Omental fat pad (tissue), 4 donors: ENCODE measurements around the gene TRAT1. TPM values are rescaled to one million over a fixed set of nuclear protein-coding genes. Genes with fewer than 3 reads are reported as not detected.

Experiments
- ATAC-seq: fragments of 150-250 bp; one replicate; pipeline ENCODE4 v1.9.1; 2016; ENCODE audit warnings: mild to moderate bottlenecking, moderate library complexity; ENCODE audit not compliant: low FRiP score
- DNase-seq: peaks from one replicate; pipeline ENCODE4 v3.0.0-alpha.2; 2019; ENCODE audit warnings: low spot score
- total RNA-seq, 4 donors: library from RNA; depleted of rRNA; stranded (reverse); fragments of >200 nt; gene quantifications; one replicate each; pipeline ENCODE4 v1.1.0, GENCODE V29; 2016
- TF ChIP-seq, protein P1 (sequence below), 3 donors: fragments of 450-650 bp; IDR thresholded peaks; one replicate each; pipeline ENCODE4 v1.5.1; 2016 to 2017; ENCODE audit warnings: antibody characterized with exemption in 3 of 3, mild to moderate bottlenecking in 3 of 3, moderate library complexity in 2 of 3

The TRAT1 gene, protein sequence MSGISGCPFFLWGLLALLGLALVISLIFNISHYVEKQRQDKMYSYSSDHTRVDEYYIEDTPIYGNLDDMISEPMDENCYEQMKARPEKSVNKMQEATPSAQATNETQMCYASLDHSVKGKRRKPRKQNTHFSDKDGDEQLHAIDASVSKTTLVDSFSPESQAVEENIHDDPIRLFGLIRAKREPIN
- 1 to 10 TPM in 2 of 4 donors, under 1 TPM in 2; 0.84 to 2.7 (median 1.2) TPM for total RNA-seq

DNA sequence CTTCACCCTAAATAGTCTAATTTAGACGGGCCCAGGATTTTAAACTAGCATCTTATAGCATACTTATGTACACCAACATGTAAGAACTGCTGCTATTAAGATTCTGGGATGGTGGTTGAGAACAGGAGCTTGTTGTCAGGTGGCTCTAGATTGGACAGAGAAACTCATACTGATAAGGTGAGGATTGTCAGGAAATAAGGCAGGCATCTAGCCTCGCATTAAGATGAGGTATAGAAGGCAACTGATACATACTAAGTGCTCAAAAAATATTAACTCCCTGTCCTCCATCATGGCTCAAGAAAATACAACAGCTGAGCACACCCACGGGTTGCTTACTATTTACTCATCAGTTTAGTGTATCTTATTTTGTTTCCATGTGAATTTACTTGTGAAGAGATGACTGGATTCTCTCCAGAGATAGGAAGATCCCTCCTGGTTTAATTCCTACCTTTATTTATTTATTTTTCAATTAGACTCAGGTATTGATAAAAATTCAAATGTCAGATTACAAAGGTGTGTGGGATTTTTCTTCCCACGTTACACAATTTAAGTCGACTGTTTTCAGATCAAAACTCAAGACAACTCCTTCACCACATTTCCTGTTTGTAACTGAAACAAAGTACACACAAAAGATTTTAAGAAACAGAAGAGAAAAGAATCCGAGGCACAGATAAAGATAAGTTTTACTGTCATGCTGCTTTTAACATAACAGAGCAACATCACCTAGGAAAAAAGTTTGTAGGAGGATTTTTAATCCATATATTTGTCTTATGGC is at the start of gene TRAT1:
Gene TRAT1 (plus strand): TSS at position 664 of the 775 bp plus-strand sequence. CDS start 142 bp downstream, outside the sequence.
- TF ChIP-seq, protein P1, sequence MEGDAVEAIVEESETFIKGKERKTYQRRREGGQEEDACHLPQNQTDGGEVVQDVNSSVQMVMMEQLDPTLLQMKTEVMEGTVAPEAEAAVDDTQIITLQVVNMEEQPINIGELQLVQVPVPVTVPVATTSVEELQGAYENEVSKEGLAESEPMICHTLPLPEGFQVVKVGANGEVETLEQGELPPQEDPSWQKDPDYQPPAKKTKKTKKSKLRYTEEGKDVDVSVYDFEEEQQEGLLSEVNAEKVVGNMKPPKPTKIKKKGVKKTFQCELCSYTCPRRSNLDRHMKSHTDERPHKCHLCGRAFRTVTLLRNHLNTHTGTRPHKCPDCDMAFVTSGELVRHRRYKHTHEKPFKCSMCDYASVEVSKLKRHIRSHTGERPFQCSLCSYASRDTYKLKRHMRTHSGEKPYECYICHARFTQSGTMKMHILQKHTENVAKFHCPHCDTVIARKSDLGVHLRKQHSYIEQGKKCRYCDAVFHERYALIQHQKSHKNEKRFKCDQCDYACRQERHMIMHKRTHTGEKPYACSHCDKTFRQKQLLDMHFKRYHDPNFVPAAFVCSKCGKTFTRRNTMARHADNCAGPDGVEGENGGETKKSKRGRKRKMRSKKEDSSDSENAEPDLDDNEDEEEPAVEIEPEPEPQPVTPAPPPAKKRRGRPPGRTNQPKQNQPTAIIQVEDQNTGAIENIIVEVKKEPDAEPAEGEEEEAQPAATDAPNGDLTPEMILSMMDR (IDR thresholded peaks at IDR 0.05): no peak
- no peak for ATAC-seq
- DNase-seq: no peak

DNA sequence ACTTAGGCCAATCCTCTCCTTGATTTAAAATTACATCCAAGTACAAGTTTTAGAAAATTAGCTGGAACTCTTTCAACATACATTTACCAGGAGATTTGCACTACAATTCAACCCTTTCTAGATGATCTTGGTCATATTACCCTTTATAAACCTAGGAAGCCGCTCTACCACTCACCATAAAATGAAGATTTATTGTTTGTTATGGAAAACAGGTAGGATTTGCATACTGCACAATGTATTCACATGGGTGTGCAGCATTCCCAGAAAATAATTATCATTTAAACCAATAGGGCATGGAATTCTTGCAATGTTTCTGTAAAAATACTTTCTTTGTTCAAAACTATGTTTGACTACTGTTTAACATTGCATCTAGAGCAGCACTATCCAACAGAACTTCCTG is 46.9 kb upstream of the TRAT1 start:
- TF ChIP-seq, protein P1 (IDR thresholded peaks at IDR 0.05): no peak
- ATAC-seq (no peak), DNase-seq (no peak)

DNA sequence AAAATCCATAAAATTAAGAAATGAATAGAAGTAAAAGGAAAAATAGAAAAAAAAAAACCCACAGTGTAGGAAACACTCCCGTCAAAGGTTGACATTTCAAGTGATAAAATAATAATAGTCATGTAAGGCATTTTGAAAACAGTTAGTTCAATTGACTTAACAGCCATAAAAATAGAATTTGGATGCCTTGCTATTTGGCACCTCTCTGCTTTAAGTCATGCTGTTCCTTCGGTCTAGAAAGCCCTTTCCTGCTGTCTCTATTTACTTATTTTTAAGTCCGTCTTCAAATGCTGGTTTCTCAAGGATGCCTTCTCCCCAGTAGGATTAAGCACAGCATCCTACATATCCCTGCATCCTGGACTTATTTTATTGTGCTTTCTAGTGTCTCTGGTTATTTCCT is 43.1 kb upstream of the TRAT1 start:
- ATAC-seq: no peak
- no peak for DNase-seq
- TF ChIP-seq, protein P1 (IDR thresholded peaks at IDR 0.05): no peak

DNA sequence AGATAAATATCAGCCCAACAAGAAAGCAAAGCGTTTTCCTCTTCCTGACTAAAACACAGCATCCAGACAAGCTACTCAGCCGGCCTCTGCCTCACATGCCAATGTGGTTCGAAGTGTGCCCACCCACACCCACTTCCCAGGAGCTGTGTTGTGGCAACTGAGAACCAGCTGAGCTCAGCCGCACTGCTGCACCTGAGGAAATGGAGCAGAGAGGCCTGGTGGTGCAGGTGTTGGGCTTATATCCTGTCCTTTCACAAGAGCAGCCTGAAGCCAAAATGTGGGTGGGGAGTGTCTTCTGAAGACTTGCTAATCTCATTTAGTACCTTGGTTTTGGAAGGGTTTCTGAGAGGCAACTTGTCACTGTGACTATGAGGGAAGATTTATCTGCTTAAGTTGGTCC is 42.4 kb upstream of the TRAT1 start:
- TF ChIP-seq, protein P1 (IDR thresholded peaks at IDR 0.05): no peak
- ATAC-seq: no peak
- DNase-seq: no peak

DNA sequence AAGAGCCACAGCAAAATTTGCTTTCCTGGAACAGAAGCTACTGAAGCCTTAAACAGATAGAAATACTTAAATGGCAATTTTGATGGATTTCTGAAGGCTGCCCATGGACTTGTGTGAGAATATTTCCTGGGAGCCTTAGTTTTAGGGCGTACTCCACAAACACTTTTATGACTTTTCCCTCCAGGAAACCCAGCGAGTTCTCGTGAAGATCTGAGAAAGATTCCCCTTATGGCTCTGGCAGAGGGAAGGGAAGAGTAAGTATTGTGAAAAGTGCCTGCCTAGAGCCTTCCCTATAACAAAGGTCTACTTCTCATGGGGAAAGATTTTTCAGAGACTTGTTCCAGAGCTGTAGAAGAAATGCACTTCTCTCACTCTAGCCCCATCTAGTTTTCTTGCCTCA is 31.1 kb upstream of the TRAT1 start:
- no peak for DNase-seq
- no peak for ATAC-seq
- TF ChIP-seq, protein P1 (IDR thresholded peaks at IDR 0.05): no peak

DNA sequence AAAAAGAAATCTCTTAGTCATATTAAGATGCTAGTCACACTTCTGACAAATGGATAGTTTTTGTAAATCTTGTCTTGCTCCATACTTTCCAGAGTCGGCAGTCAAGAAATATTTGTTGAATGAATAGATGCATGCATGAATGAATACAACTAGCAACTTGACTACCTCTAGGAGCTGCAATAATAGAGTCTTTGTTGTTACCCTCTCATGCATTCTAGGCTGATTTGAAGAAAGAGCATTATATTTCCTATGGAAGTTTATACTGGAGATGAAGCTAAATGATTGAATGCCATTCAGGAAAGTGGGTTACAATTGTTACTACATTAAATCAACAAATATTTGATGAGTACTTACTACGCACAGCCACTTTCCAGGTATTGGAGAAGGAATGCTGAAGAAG is 18.1 kb upstream of the TRAT1 start:
- TF ChIP-seq, protein P1 (IDR thresholded peaks at IDR 0.05): no peak
- no peak for ATAC-seq
- DNase-seq: no peak

DNA sequence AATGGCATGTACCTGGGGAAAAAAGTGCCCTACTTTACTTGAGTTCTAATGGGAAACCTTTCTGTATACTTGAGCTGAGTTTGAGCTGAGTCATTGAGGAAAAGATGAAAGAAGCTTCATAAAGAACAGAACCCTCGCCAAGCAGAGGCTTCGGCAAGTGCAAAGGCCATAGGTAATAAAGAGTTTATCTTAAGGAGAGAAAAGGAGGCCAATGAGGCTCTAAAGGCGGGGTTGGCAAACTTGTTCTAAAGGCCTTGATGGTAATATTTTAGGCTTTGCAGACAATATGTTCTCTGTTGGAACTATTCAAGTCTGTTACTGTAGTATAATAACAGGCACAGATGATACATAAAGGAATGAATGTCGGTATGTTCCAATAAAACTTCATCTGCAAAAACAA is 17.6 kb upstream of the TRAT1 start:
- DNase-seq: no peak
- TF ChIP-seq, protein P1 (IDR thresholded peaks at IDR 0.05): no peak
- no peak for ATAC-seq
